Adrenal gland (tissue), 5 donors: ENCODE results near the gene PTPN21.

Experiments used
- CTCF ChIP-seq, 6 experiments: fragments of 450-650 bp in 4 of 6; fragments of 200-600 bp in 2 of 6; sonication (generic) in 1 of 6; IDR thresholded peaks; 1 replicate in 5 of 6; 2 replicates in 1 of 6; pipeline versions ENCODE4 v1.5.1 to v1.8.0; 2016 to 2021; ENCODE audit warnings: antibody characterized with exemption in 6 of 6, mild to moderate bottlenecking in 2 of 6, moderate library complexity in 1 of 6
- POLR2A ChIP-seq, 2 donors: fragments of 450-650 bp; IDR thresholded peaks; one replicate each; pipeline ENCODE4 v1.6.1; 2017; ENCODE audit warnings: antibody characterized with exemption in 2 of 2, mild to moderate bottlenecking in 2 of 2, moderate library complexity in 1 of 2
- donor health status: DM: no; HTN: no; CAD: no.

- TF ChIP-seq CTCF (IDR thresholded peaks at IDR 0.05) (no peak), POLR2A (IDR thresholded peaks at IDR 0.05) (no peak)
These were observed 35.4 kb upstream of the PTPN21 start for GRCh38 chr14:88590173-88590572.
